ENCODE data around the gene LRCH3.

GRCh38 chr3:197814372-197814771 lies 23.3 kb downstream of the LRCH3 start:
- no peak for TF ChIP-seq CTCF (IDR thresholded peaks at IDR 0.05)
- no peak for TF ChIP-seq ATF1 (CRISPR knock-in tag; IDR thresholded peaks at IDR 0.05)
- TF ChIP-seq CBFB (CRISPR knock-in tag; IDR thresholded peaks at IDR 0.05; ENCODE audit: low read depth), result no peak
- no peak for TF ChIP-seq ZBTB21 (CRISPR knock-in tag; IDR thresholded peaks at IDR 0.05; ENCODE audit: borderline replicate concordance)
- TF ChIP-seq ESRRA (CRISPR knock-in tag; IDR thresholded peaks at IDR 0.05; ENCODE audit: borderline replicate concordance), result no peak
- no peak for TF ChIP-seq ZBTB43 (CRISPR knock-in tag; IDR thresholded peaks at IDR 0.05)
- TF ChIP-seq OVOL2 (CRISPR knock-in tag; IDR thresholded peaks at IDR 0.05; ENCODE audit: borderline replicate concordance), result no peak

Measured in WTC11 (cell line).